CD4-positive, alpha-beta T cell treated with Interleukin-1 beta for 1 hour (primary cell): ENCODE measurements around the gene SFXN5.

ENCODE experiments used
- DNase-seq, 2 donors: peaks; one replicate each; pipeline ENCODE4 v3.0.0-alpha.2; 2020 to 2022

Gene SFXN5

GRCh38 chr2:72934683-72935610, 136.6 kb downstream of the SFXN5 start:
- no peak for DNase-seq

DNA sequence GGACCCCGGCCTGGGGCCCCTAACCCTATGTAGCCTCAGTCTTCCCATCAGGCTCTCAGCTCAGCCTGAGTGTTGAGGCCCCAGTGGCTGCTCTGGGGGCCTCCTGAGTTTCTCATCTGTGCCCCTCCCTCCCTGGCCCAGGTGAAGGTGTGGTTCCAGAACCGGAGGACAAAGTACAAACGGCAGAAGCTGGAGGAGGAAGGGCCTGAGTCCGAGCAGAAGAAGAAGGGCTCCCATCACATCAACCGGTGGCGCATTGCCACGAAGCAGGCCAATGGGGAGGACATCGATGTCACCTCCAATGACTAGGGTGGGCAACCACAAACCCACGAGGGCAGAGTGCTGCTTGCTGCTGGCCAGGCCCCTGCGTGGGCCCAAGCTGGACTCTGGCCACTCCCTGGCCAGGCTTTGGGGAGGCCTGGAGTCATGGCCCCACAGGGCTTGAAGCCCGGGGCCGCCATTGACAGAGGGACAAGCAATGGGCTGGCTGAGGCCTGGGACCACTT, 137.8 kb downstream of the SFXN5 start:
- no peak for DNase-seq

- DNase-seq: no peak
These were observed 138.3 kb downstream of the SFXN5 start for GRCh38 chr2:72933207-72933606.

- no peak for DNase-seq
These were observed 138.7 kb downstream of the SFXN5 start for GRCh38 chr2:72932805-72933204.

DNA sequence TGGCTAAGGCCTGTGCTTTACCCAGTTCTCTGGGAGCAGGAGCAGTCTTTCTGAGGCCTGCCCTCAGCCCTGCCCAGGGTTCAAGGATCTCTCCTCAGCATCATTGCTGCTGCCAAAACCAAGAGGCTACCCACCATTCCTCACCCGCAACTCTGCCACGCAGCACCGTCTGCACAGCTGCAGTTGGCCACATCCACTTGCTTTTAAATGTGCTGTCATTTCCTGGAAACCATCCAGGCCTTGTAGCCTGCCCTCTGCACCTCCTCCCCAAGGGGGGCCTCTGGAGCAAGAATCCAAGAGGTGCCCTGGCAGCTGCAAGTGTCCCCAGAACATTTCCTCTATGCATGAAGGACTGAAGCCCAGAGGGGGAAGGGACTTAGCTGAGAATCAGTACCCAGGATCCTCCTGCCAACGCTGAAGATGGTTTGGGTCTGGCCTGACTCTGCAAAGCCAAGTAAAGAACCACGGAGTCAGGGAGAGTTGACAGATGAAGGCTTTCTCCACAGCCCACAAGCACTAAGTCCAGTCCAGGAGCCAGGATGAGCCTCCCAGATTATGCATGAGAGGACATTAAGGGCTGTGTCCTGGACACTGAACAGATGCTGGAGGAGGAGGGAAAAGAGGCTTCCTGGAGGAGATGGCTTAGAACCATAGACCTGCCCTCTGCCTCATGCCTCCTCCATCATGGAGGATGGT, 139.3 kb downstream of the SFXN5 start:
- DNase-seq: no peak

- no peak for DNase-seq
These were observed 140.1 kb downstream of the SFXN5 start for GRCh38 chr2:72931280-72931910.

- no peak for DNase-seq
These were observed 142.5 kb downstream of the SFXN5 start for GRCh38 chr2:72929010-72929409.

- no peak for DNase-seq
These were observed 143.6 kb downstream of the SFXN5 start for GRCh38 chr2:72927619-72928550.

- DNase-seq: no peak
These were observed 144.6 kb downstream of the SFXN5 start for GRCh38 chr2:72926811-72927465.

GRCh38 chr2:72926368-72926767, 145.1 kb downstream of the SFXN5 start:
- DNase-seq: no peak

GRCh38 chr2:72925328-72925943, 146.1 kb downstream of the SFXN5 start:
- DNase-seq: no peak

DNA sequence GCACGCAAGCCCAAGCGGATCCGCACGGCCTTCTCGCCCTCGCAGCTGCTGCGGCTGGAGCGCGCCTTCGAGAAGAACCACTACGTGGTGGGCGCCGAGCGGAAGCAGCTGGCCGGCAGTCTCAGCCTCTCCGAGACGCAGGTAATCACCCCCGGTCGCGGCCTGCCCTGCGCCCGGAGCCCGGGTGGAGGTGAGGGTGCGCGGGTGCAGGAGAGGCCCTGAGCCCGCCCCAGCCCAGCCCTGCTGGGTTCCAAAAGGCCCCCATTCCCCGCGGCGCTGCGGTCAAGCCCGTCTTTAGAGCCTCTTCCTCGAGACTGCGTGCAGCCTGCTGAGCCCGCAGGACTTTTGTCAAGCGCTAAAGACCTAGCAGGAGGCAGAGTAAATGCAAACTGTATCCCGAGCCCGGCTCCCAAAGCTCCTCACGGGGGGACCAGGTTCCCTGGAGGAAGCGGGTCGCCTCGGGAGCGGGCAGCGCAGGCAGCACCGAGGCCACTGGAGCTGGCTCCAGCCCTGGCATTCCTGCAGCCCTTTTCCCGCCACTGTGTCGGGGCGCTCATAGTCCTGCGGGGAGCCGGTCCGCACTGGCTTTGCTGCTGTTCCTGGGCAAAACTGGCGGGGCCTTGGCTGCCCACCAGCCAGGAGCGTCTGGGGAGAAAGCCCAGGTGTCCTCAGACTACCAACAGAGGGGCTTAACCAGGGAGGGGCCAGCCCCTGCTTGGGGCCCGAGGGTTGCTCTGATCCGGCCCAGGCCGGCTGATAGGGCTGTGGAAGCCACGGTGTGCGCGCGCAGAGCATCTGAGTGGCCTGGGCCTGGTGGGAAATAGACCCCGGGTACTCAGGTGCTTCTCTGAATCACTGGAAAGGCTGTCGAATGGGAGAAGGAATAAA, 146.9 kb downstream of the SFXN5 start:
- DNase-seq: no peak

DNA sequence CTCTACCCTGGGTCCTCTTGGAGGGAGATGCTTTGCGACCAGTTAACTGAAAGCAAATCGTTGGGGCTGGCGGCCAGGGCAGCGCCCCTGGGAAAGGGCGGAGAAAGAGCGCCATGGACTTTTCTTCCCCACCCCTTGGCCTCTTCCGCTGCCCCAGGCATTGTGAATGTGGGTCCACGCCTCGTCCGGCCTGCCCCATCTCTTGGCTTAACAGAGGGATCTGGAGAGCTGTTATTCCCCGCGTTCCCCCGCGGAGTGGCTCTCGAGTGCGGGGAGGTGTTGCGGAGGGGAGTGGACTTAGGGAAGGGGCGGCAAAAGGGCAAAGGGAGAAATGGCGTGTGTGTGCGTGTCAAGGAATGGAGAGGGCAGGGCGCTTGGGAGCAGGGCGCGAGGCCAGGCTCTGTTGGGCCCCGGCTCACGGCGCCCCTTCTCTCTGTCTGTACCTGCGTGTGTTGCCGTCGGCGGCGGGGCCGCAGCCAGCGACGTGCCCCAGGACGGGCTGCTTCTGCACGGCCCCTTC, 147.6 kb downstream of the SFXN5 start:
- DNase-seq: no peak

- DNase-seq: no peak
These were observed 149.7 kb downstream of the SFXN5 start for GRCh38 chr2:72921853-72922252.

DNA sequence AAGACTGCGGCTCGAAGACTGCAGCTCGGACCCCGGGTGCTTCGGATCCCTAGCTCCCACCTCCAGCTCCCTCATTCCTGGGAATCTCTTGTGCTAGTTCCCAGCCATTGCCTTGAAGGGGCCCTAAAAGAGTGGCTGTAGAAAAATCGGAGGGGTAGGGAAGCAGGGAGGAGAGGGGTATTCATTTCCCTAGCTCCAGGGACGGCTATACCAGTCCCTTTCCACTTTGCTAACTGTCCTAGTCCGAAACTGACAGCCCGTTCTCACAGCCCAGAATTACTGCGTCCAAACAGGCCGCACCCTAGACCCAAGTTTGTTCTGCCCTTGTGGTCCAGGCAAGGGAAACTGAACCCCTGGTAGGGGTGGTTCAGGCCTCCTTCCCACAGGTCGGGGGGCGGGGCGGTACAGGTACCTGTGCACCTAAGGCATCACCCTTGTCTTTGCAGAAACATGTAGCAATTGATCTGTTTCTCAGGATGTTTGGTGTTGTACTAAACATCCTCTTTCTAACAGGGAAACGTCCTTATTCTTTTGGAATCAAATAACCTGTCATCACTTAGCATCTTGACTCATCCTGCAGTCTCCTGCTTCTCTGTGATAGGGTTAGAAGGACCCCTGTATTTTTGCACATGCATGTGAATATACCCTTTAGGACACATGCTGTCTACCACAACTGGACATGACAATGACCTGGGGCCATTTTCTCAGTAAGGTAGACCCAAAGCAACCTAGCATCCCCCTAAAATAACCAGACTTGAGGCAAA, 150.2 kb downstream of the SFXN5 start:
- DNase-seq: no peak

GRCh38 chr2:72920318-72921087, 151.0 kb downstream of the SFXN5 start:
- DNase-seq: no peak

- no peak for DNase-seq
These were observed 151.8 kb downstream of the SFXN5 start for GRCh38 chr2:72919414-72920317.
